OCI-LY7 (cell line): Measurements from ENCODE around the gene ANLN. TPM values are rescaled to one million over a fixed set of nuclear protein-coding genes. Genes with fewer than 3 reads are reported as not detected.

Experiments used
- BruUV-seq: library from RNA; stranded (reverse); fragments of 400-500 nt; replicated peaks from 2 replicates; lab custom pipeline; 2021; lab: Mats Ljungman, UMichigan
- CTCF ChIA-PET: fragments of 300-600 bp; sonication (Branson Sonifier 250); formaldehyde crosslinking; loops from one replicate; lab custom pipeline; 2022; ENCODE audit warnings: antibody characterized with exemption; ENCODE audit not compliant: unreplicated experiment; lab: Charles Lee
- POLR2A ChIA-PET: fragments of 300-600 bp; sonication (Branson Sonifier 250); formaldehyde crosslinking; loops from one replicate; lab custom pipeline; 2022; ENCODE audit warnings: antibody characterized with exemption; lab: Charles Lee
- DNase-seq: peaks from one replicate; pipeline ENCODE4 v3.0.0-alpha.2; 2015; ENCODE audit warnings: low spot score
- H2AFZ ChIP-seq: fragments of 200-600 bp; sonication (generic), shearing (Covaris generic); 2 replicates; pipeline ENCODE4 v1.6.1; 2014; ENCODE audit warnings: mild to moderate bottlenecking, antibody characterized with exemption, low read length, moderate library complexity
- H3K27ac ChIP-seq: fragments of 200-600 bp; sonication (generic); 2 replicates; pipeline ENCODE4 v1.5.1; 2014; ENCODE audit warnings: mixed run types, low read depth, mild to moderate bottlenecking, moderate library complexity, low read length, inconsistent platforms; ENCODE audit not compliant: poor library complexity, severe bottlenecking
- H3K36me3 ChIP-seq: fragments of 200-600 bp; sonication (generic); 2 replicates; pipeline ENCODE4 v1.6.1; 2014; ENCODE audit warnings: mild to moderate bottlenecking, antibody characterized with exemption, low read length, moderate library complexity, mixed read lengths; ENCODE audit not compliant: insufficient read depth
- H3K4me1 ChIP-seq: fragments of 200-600 bp; sonication (generic); 2 replicates; pipeline ENCODE4 v1.5.1; 2014; ENCODE audit warnings: mild to moderate bottlenecking, low read length; ENCODE audit not compliant: insufficient read depth, poor library complexity, severe bottlenecking
- H3K4me2 ChIP-seq: fragments of 200-600 bp; sonication (generic); 2 replicates; pipeline ENCODE4 v1.6.1; 2014; ENCODE audit warnings: mild to moderate bottlenecking, low read length
- H3K4me3 ChIP-seq: fragments of 200-600 bp; sonication (generic); 2 replicates; pipeline ENCODE4 v1.5.1; 2014; ENCODE audit warnings: mild to moderate bottlenecking, low read depth, low read length; ENCODE audit not compliant: poor library complexity, severe bottlenecking
- H3K79me2 ChIP-seq: fragments of 200-600 bp; sonication (generic); 2 replicates; pipeline ENCODE4 v1.6.1; 2016; ENCODE audit warnings: low read depth, mild to moderate bottlenecking, low read length, moderate library complexity, mixed read lengths; ENCODE audit not compliant: insufficient read depth
- H3K9me2 ChIP-seq: fragments of 200-600 bp; sonication (generic); 2 replicates; pipeline ENCODE4 v1.6.1; 2016; ENCODE audit warnings: mild to moderate bottlenecking, low read length, mixed read lengths; ENCODE audit not compliant: insufficient read depth
- H3K9me3 ChIP-seq: fragments of 200-600 bp; sonication (generic); 2 replicates; pipeline ENCODE4 v1.6.1; 2014; ENCODE audit warnings: mild to moderate bottlenecking, mixed run types, low read length, mixed read lengths
- H4K20me1 ChIP-seq: fragments of 200-600 bp; sonication (generic); 2 replicates; pipeline ENCODE4 v1.6.1; 2014; ENCODE audit warnings: mild to moderate bottlenecking, antibody characterized with exemption, low read length, moderate library complexity, mixed read lengths; ENCODE audit not compliant: insufficient read depth
- CTCF ChIP-seq: fragments of 200-600 bp; sonication (generic); conservative IDR thresholded peaks from 2 replicates; pipeline ENCODE4 v1.5.1; 2014; ENCODE audit warnings: mild to moderate bottlenecking, antibody characterized with exemption, low read length, moderate library complexity, mixed read lengths
- EZH2phosphoT487 ChIP-seq: fragments of 200-600 bp; sonication (generic); IDR thresholded peaks from 2 replicates; pipeline ENCODE4 v1.6.1; 2018; ENCODE audit warnings: low read depth, borderline replicate concordance, mild to moderate bottlenecking, mixed run types, antibody characterized with exemption, low read length, moderate library complexity, mixed read lengths
- intact Hi-C: fragments of 100-400 bp; cut with micrococcal nuclease; formaldehyde crosslinking; loops from one replicate; pipeline ENCODE4 v1.10.0; 2022; ENCODE audit not compliant: unreplicated experiment
- total RNA-seq, 2 experiments: library from RNA; depleted of rRNA in 1 of 2; stranded (reverse); fragments of >200 nt in 1 of 2; shearing (Covaris generic) in 1 of 2; gene quantifications; 2 replicates each; pipeline ENCODE4 v1.2.3, GENCODE V29; 2014 to 2022

The ANLN gene
- total RNA-seq, 2 experiments from 2014 or later: 56.5 to 71.0 TPM

- BruUV-seq: no TSS peak
These were observed 69.7 kb downstream of the ANLN start for GRCh38 chr7:36459236-36459960.

GRCh38 chr7:36460811-36461429 is 71.3 kb downstream of the ANLN start:
- Histone ChIP-seq H3K9me3 (no peaks in the 10 kb centered on the region), H3K9me2 (no peaks in the 10 kb centered on the region), H3K36me3 (no peaks in the 10 kb centered on the region), H3K4me1 (no peaks in the 10 kb centered on the region), H3K27ac (no peak overlapping the region), H3K79me2 (no peaks in the 10 kb centered on the region), H3K4me2 (no peak overlapping the region), H2AFZ (no peak overlapping the region), H3K4me3 (no peak overlapping the region), H4K20me1 (no peaks in the 10 kb centered on the region)
- ChIA-PET POLR2A (interaction anchor here (0.7 to 1.0 kb wide), 2 partner anchors 10 to 14 kb away, joined by 4 read pairs; no protein-coding TSS in a partner anchor), CTCF (no interaction called here)
- BruUV-seq: no TSS peak
- intact Hi-C loops: no loop called here
- no peak for DNase-seq
- TF ChIP-seq CTCF (no peak), EZH2phosphoT487 (no peak)

More at GRCh38 chr7:36459236-36459960, 69.7 kb downstream of the ANLN start:
- no peak overlapping the region for H3K27ac ChIP-seq
- H3K36me3 ChIP-seq: peaks cover 5% of the 10 kb centered on the region
- no peak overlapping the region for H3K4me3 ChIP-seq
- no peak for TF ChIP-seq EZH2phosphoT487
- no peak for TF ChIP-seq CTCF
- H3K4me1 ChIP-seq: no peaks in the 10 kb centered on the region
- CTCF ChIA-PET: no interaction called here
- no peaks in the 10 kb centered on the region for H3K9me3 ChIP-seq
- H3K79me2 ChIP-seq: no peaks in the 10 kb centered on the region
- H2AFZ ChIP-seq: no peak overlapping the region
- POLR2A ChIA-PET: interaction anchor here (1.0 kb wide), 1 partner anchor 8 kb away, joined by 4 read pairs; no protein-coding TSS in a partner anchor
- no peaks in the 10 kb centered on the region for H3K9me2 ChIP-seq
- no peak overlapping the region for H3K4me2 ChIP-seq
- intact Hi-C loops: no loop called here
- no peaks in the 10 kb centered on the region for H4K20me1 ChIP-seq
- DNase-seq: no peak
